ENCODE measurements around the gene CTAGE1. TPM values are rescaled to one million over a fixed set of nuclear protein-coding genes. Genes with fewer than 3 reads are reported as not detected.
A peak's percentile ranks its signal among the peaks of the same experiment; 100 is the strongest.

The CTAGE1 gene, protein sequence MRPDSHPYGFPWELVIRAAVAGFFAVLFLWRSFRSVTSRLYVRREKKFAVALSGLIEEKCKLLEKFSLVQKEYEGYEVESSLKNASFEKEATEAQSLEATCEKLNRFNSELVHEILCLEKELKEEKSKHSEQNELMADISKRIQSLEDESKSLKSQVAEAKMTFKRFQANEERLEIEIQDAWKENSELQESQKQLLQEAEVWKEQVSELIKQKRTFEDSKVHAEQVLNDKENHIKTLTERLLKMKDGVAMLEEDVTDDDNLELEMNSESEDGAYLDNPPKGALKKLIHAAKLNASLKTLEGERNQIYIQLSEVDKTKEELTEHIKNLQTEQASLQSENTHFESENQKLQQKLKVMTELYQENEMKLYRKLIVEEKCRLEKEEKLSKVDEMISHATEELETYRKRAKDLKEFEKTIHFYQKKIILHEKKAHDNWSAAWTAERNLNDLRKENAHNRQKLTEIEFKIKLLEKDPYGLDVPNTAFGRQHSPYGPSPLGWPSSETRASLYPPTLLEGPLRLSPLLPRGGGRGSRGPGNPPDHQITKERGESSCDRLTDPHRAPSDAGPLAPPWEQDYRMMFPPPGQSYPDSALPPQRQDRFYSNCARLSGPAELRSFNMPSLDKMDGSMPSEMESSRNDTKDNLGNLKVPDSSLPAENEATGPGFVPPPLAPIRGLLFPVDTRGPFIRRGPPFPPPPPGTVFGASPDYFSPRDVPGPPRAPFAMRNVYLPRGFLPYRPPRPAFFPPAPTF
- total RNA-seq: not detected

DNA sequence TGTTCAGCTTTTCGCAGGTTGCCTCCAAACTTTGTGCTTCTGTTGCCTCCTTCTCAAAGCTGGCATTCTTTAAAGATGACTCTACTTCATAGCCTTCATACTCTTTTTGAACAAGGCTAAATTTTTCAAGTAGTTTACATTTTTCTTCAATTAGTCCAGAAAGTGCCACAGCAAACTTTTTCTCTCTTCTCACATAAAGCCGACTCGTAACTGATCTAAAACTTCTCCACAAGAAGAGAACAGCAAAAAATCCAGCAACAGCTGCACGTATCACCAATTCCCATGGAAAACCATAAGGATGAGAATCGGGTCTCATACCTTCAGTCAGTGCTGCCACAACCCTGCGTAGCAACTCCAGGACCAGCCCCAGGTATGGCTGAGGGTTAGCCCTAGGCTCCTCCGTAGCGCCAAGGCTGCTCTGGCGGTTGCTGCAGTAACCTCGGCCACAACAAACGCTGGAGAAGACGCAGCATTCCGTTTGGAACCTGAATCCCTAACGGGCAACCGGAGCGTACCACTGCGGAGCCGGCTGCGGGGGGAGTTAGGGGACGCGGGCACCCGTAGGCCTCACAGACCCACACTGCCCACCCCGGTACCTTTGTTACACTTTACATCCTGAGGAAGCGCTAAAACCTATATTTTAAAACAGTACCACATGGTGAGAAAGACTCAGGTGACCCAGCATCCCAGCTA lies at the start of gene CTAGE1:
Gene CTAGE1, minus strand, starts transcription at position 420 of the 693 bp plus-strand sequence. Its CDS starts 104 bp downstream, at position 316.
- no peak for TF ChIP-seq POLR2A (IDR thresholded peaks at IDR 0.05)
- TF ChIP-seq, protein P1, sequence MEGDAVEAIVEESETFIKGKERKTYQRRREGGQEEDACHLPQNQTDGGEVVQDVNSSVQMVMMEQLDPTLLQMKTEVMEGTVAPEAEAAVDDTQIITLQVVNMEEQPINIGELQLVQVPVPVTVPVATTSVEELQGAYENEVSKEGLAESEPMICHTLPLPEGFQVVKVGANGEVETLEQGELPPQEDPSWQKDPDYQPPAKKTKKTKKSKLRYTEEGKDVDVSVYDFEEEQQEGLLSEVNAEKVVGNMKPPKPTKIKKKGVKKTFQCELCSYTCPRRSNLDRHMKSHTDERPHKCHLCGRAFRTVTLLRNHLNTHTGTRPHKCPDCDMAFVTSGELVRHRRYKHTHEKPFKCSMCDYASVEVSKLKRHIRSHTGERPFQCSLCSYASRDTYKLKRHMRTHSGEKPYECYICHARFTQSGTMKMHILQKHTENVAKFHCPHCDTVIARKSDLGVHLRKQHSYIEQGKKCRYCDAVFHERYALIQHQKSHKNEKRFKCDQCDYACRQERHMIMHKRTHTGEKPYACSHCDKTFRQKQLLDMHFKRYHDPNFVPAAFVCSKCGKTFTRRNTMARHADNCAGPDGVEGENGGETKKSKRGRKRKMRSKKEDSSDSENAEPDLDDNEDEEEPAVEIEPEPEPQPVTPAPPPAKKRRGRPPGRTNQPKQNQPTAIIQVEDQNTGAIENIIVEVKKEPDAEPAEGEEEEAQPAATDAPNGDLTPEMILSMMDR (IDR thresholded peaks at IDR 0.05): no peak
- intact Hi-C loops (cut with DNase I; ENCODE audit: low total_unique reads): no loop called here
- WGBS, 2 donors: 81 to 88% methylated on average over 24 of the region's 24 CpGs
- DNase-seq (ENCODE audit: low spot score in 2 of 2): no peak
- H3K4me3 ChIP-seq (ENCODE audit: low read depth, poor library complexity, severe bottlenecking): peak within 1 kb of the TSS; percentile 4

DNA sequence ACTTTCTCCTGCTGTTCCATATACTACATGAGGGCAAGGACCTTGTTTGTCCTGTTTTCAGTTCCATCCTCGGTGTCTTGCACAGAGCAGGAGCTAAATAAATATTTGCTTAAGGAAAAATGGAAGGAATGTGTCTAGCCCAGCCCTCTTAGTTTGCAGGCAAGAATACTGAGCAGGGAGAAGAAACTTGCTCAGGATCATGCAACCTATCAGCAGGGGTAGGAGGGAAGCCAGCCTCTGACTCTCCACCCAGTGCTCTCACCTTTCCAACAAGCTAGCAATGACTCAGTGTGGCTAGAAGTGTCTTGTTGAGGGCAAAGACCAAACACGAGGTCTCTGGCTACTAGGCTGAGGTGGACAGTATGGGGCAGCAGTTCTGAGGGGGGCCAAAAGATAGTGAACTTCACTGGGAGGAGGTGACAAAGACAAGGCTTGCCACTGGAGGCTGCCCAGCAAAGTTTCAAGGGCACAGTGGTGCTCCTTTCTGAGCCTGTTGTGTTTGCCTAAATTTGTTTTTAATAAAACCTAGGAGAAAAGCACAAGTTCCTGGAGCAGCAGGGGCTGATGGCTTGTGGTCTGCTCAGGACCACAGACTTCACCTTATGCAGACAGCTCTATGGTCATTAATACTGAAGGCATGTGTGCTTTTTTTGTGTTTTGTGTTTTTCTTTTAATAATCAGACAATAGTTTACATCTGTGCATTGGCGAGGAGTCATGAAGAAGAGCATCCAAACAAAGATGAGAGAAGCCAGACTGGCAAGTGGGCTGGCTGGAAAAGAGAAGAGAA lies 49.1 kb upstream of the CTAGE1 start:
- TF ChIP-seq, protein P1 (IDR thresholded peaks at IDR 0.05): no peak
- TF ChIP-seq POLR2A (IDR thresholded peaks at IDR 0.05): no peak
- no peak overlapping the region for H3K4me3 ChIP-seq (ENCODE audit: low read depth, poor library complexity, severe bottlenecking)
- DNase-seq (ENCODE audit: low spot score in 2 of 2): no peak
- WGBS, 2 donors: 33 to 40% methylated on average over 3 of the region's 3 CpGs
- intact Hi-C loops (cut with DNase I; ENCODE audit: low total_unique reads): no loop called here

DNA sequence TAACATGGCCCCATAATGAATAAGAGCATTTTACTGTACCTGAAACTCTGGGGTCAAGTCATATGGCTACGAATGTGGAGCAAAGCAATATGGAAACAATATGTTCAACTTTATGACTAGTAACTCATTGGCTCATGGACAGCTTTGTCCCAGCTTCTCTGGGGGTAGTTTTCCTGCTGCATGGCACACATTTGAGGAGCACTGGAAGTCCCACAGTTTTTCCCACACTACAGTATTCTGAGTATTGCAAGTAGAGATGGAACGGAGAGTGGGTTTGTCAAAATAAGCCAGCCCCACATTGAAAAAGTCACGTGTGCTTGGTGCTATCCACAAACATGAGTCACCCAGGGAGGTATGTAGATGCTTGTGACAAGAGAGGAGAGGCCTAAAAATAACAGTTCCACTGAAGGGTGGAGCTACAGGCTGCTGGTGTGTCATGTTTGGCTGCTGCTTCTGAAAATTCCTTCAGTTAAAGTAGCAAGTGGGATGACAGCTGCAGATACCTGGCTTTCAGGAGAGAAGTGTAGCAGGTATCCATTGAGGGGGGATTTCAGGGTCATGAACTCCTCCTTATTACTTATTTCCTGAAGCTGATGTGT lies 48.2 kb upstream of the CTAGE1 start:
- WGBS, 2 donors: 21 to 31% methylated on average over 3 of the region's 3 CpGs
- peak in 1 of 2 donors; percentile 70 for DNase-seq (ENCODE audit: low spot score in 2 of 2)
- no peak overlapping the region for H3K4me3 ChIP-seq (ENCODE audit: low read depth, poor library complexity, severe bottlenecking)
- no peak for TF ChIP-seq POLR2A (IDR thresholded peaks at IDR 0.05)
- TF ChIP-seq, protein P1 (IDR thresholded peaks at IDR 0.05): no peak
- intact Hi-C loops (cut with DNase I; ENCODE audit: low total_unique reads): no loop called here

DNA sequence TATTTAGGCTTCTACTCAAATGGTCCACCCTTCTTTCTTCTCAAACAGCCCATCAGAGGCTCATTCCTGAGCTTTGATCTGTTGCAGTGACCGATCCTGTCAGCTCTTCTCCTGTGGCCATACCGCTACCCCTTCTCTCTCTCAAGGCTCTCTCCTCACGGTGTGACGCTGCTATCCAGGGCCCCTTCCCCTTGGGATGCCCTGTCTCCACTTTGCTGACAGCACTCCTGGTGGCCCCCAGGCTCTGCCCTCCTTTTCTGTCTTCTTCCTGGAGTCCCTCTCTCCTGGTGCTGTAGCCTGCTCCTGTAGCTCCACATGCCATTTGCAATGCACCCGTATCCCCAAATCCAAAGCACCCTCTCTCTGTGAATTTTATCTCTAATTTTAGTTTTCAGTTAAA lies 45.4 kb upstream of the CTAGE1 start:
- WGBS, 2 donors: 83 to 84% methylated on average over 5 of the region's 5 CpGs
- H3K4me3 ChIP-seq (ENCODE audit: low read depth, poor library complexity, severe bottlenecking): no peak overlapping the region
- no peak for TF ChIP-seq POLR2A (IDR thresholded peaks at IDR 0.05)
- TF ChIP-seq, protein P1 (IDR thresholded peaks at IDR 0.05): no peak
- intact Hi-C loops (cut with DNase I; ENCODE audit: low total_unique reads): no loop called here
- no peak for DNase-seq (ENCODE audit: low spot score in 2 of 2)

DNA sequence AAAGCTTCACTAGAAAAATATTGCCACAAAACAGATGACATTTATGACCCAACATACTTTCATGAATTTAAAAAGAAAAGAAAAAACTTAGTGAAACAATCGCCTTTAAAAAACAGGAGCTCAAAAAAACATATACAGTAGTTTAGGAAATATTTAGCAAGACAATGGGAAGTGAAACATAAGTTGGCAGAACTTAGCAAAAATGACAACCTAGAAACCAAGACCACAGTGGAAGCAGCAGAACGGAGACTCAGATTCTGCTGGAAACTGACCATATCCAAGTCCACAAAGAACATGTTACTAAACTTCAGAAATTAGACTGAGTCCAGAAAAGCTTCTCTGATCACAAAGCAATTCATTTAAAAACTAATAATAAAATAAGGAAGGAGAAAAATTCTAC lies 41.8 kb upstream of the CTAGE1 start:
- intact Hi-C loops (cut with DNase I; ENCODE audit: low total_unique reads): no loop called here
- no peak overlapping the region for H3K4me3 ChIP-seq (ENCODE audit: low read depth, poor library complexity, severe bottlenecking)
- DNase-seq (ENCODE audit: low spot score in 2 of 2): no peak
- 64 to 67% methylated on average over 2 of the region's 2 CpGs for WGBS, 2 donors
- TF ChIP-seq, protein P1 (IDR thresholded peaks at IDR 0.05): no peak
- no peak for TF ChIP-seq POLR2A (IDR thresholded peaks at IDR 0.05)

All from lower leg skin (tissue), 4 donors.